Kidney epithelial cell (primary cell): ENCODE measurements around the gene ZMYM1. TPM values are rescaled to one million over a fixed set of nuclear protein-coding genes. Genes with fewer than 3 reads are reported as not detected.
A peak's percentile ranks its signal among the peaks of the same experiment; 100 is the strongest.
"Not testable (repeated sequence)": the region's sequence is repeated elsewhere in the genome, so short reads cannot be mapped to it uniquely, and the experiment has no call there.

ENCODE experiments used
- DNase-seq: peaks from one replicate; pipeline ENCODE4 v3.0.0-alpha.2; 2010; ENCODE audit warnings: low read depth
- H3K27me3 ChIP-seq: 2 replicates; pipeline ENCODE4 v1.6.0; 2011; ENCODE audit warnings: low read length; ENCODE audit not compliant: control insufficient read depth, insufficient read depth
- H3K36me3 ChIP-seq: 2 replicates; pipeline ENCODE4 v1.5.1; 2011; ENCODE audit warnings: low read length; ENCODE audit not compliant: control insufficient read depth, insufficient read depth
- H3K4me3 ChIP-seq: 2 replicates; pipeline ENCODE4 v1.5.1; 2011; ENCODE audit warnings: low read depth, mild to moderate bottlenecking, control low read depth, low read length
- total RNA-seq: library from RNA; depleted of rRNA; stranded (reverse); fragments of >200 nt; gene quantifications from 2 replicates; pipeline ENCODE4 v1.2.3, GENCODE V29; 2015
- TF ChIP-seq, protein P1 (sequence below): IDR thresholded peaks from 2 replicates; pipeline ENCODE4 v1.5.1; 2011; ENCODE audit warnings: mild to moderate bottlenecking, moderate library complexity, low read length, control low read depth, inconsistent platforms; ENCODE audit not compliant: insufficient read depth, poor library complexity, severe bottlenecking

Gene ZMYM1
- total RNA-seq, 1 donor from 2014 or later, result 13.0 TPM

DNA sequence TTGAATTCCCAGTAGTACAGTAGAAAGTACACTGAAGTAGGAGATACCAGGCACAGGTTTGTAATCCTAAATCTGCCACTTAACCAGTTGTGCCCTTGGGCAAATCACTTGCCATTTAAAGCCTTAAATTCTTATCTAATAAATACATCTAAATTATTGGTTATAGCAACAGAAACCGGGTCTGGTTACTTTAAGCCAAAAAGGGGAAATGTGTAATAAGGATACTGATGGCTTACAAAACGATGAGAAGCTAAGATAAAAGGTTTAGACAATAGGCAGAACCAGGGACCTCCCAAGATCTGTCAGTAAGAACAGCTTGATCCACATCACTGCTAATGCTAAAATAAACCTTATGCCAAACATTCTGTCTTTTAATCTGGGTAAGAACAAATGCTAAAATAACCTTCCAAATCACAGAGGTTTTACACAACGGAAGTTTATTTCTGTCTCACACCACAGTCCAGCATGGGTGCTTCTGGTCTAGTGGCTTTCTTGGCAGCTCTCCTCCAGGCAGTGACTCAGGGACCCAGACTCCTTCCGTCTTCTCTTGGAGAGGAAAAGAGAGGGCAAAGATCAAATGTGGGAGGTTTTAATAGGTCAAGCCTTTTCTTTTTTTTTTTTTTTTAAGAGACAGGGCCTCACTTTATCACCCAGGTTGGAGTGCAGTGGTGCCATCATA is 16.5 kb upstream of the ZMYM1 start:
- H3K36me3 ChIP-seq, result no peaks in the 10 kb centered on the region
- TF ChIP-seq, protein P1, sequence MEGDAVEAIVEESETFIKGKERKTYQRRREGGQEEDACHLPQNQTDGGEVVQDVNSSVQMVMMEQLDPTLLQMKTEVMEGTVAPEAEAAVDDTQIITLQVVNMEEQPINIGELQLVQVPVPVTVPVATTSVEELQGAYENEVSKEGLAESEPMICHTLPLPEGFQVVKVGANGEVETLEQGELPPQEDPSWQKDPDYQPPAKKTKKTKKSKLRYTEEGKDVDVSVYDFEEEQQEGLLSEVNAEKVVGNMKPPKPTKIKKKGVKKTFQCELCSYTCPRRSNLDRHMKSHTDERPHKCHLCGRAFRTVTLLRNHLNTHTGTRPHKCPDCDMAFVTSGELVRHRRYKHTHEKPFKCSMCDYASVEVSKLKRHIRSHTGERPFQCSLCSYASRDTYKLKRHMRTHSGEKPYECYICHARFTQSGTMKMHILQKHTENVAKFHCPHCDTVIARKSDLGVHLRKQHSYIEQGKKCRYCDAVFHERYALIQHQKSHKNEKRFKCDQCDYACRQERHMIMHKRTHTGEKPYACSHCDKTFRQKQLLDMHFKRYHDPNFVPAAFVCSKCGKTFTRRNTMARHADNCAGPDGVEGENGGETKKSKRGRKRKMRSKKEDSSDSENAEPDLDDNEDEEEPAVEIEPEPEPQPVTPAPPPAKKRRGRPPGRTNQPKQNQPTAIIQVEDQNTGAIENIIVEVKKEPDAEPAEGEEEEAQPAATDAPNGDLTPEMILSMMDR, result no peak
- no peaks in the 10 kb centered on the region for H3K27me3 ChIP-seq
- DNase-seq, result no peak
- H3K4me3 ChIP-seq, result no peak overlapping the region

DNA sequence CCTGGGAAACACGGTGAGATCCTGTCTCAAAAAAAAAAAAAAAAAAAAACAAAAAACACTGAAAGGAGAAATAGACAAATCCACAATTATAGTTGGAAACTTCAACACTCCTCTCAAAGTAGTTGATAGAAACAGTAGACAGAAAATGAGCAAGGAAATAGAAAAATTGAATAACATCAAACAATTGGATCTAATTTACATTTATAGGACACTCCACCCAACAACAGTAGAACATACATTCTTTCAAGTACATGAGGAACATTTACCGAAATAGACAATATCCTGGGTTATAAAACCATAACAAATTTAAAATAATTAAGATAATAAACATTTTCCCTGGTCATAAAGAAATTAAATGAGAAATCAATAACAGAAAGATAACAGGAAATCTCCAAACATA is 14.9 kb upstream of the ZMYM1 start:
- no peaks in the 10 kb centered on the region for H3K36me3 ChIP-seq
- DNase-seq, result no peak
- H3K4me3 ChIP-seq, result no peak overlapping the region
- no peaks in the 10 kb centered on the region for H3K27me3 ChIP-seq
- TF ChIP-seq, protein P1, result no peak

DNA sequence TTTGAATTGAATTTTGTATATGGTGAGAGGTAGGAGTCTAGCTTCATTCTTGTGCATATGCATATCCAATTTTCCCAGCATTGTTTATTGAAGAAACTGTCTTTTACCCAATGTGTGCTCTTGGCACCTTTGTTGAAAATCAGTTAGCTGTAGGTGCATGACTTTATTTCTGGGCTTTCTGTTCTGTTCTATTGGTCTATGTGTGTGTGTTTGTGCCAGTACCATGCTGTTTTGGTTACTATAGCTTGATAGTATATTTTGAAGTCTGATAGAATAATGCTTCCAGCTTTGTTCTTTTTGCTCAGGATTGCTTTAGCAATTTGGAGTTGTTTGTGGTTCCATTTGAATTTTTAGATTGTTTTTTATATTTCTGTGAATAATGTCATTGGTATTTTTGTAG is 9.4 kb upstream of the ZMYM1 start:
- Histone ChIP-seq H3K36me3 (no peaks in the 10 kb centered on the region), H3K27me3 (no peaks in the 10 kb centered on the region), H3K4me3 (no peak overlapping the region)
- DNase-seq, result no peak
- TF ChIP-seq, protein P1, result no peak

DNA sequence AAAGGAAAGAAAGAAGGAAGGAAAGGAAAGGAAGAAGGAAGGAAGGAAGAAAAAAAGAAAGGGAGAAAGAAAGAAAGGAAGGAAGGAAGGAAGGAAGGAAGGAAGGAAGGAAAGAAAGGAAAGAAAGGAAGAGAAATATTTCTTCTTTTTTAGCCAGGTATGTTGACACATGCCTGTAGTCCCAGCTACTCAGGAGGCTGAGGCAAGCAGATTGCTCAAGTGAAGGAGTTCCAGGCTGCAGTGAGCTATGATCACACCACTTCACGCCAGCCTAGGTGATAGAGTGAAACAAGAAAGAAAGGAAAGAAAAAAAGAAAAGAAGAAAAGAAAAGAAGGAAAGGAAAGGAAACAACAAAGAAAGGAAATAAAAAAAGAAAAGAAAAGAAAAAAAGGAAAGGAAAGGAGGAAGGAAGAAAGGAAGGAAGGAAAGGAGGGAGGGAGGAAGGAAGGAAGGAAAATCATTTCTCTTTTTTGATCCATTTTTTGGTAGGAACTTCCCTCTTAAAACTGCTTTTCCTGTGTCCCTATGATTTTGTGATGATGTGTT is 5.8 kb upstream of the ZMYM1 start:
- Histone ChIP-seq H3K4me3 (no peak overlapping the region), H3K36me3 (no peaks in the 10 kb centered on the region), H3K27me3 (no peaks in the 10 kb centered on the region)
- TF ChIP-seq, protein P1, result no peak
- no peak for DNase-seq

DNA sequence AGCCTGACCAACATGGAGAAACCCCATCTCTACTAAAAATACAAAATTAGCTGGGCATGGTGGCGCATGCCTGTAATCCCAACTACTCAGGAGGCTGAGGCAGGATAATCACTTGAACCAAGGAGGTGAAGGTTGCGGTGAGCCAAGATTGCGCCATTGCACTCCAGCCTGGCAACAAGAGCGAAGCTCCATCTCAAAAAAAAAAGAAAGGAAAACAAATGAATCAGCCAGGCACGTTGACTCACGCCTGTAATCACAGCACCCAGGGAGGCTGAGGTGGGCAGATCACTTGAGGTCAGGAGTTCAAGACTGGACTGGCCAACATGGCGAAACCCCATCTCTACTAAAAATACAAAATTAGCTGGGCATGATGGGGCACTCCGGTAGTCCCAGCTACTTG is 2.8 kb upstream of the ZMYM1 start:
- not testable (repeated sequence) for DNase-seq, H3K36me3 ChIP-seq, H3K27me3 ChIP-seq, H3K4me3 ChIP-seq

DNA sequence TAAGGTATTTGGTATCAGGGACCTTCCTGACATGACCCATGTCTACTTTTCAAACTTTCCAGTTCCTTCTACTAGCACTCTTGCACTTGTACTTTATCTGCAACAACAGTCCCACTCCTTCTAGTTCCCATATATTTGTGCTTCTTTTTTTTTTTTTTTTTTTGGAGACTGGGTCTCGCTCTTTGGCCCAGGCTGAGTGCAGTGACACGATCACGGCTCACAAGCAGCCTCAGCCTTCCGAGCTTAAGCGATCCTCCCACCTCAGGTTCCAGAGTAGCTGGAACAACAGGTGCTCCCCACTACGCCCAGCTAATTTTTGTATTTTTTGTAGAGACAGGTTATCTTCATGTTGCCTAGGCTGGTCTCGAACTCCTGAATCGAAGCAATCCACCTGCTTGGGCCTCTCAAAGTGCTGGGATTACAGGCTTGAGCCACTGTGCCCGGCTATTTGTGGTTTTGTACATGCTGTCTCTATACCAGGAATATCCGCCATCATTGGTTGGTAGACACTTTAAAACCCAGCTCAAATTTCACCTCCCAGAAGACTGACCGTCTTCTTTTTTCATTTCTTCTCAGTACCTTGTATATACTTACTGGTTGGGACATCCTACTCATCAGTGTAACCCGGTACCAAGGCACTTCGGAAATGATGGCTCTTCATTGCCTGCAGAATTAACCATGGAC is 1.1 kb downstream of the ZMYM1 start:
- Histone ChIP-seq H3K4me3 (peak overlapping the region; percentile 72), H3K36me3 (no peaks in the 10 kb centered on the region), H3K27me3 (no peaks in the 10 kb centered on the region)
- TF ChIP-seq, protein P1, result no peak
- DNase-seq, result no peak
